Midbrain (tissue), 1 donor: ENCODE results near the gene TYK2.

ENCODE experiments used
- DNase-seq: peaks from one replicate; lab custom pipeline; 2025; lab: John Stamatoyannopoulos, UW

Gene TYK2

GRCh38 chr19:10315335-10316214 lies 64.8 kb downstream of the TYK2 start, which contains the start of gene FDX2:
FDX2 (minus strand) TSS chr19:10316015; CDS start chr19:10315996, 19 bp downstream.
- peak; percentile 90 for DNase-seq

- no peak for DNase-seq
These were observed 70.9 kb downstream of the TYK2 start, which contains the start of gene ZGLP1 for GRCh38 chr19:10309423-10309822. ZGLP1 (minus strand) TSS chr19:10309815.

GRCh38 chr19:10306327-10306726 lies 74.0 kb downstream of the TYK2 start:
- DNase-seq: no peak

- peak; percentile 7 for DNase-seq
These were observed 75.1 kb downstream of the TYK2 start for GRCh38 chr19:10305139-10305806.
